ENCODE measurements around the gene MMEL1. TPM values are rescaled to one million over a fixed set of nuclear protein-coding genes. Genes with fewer than 3 reads are reported as not detected.

Gene MMEL1
- total and polyA plus RNA-seq, 2 of the 13 experiments (the other 11 are each of a cell fraction or from before 2014, with no cell fraction given) = 0.48 TPM; not detected in 1

- TF ChIP-seq NCOA5 (CRISPR knock-in tag; IDR thresholded peaks at IDR 0.05) (no peak), SP5 (CRISPR knock-in tag; IDR thresholded peaks at IDR 0.05; ENCODE audit: borderline replicate concordance, low read depth) (peak; percentile 19; the same call in 1 of the 2 replicates), KAT7 (CRISPR knock-in tag; IDR thresholded peaks at IDR 0.05; ENCODE audit: borderline replicate concordance) (no peak), NFAT5 (CRISPR knock-in tag; IDR thresholded peaks at IDR 0.05) (no peak), UBTF (CRISPR knock-in tag; IDR thresholded peaks at IDR 0.05) (peak; percentile 64), HDAC2 (CRISPR knock-in tag; IDR thresholded peaks at IDR 0.05) (peak; percentile 26; the same call in 1 of the 2 replicates), ELF3 (CRISPR knock-in tag; IDR thresholded peaks at IDR 0.05) (peak; percentile 35; the same call in 1 of the 2 replicates), ZSCAN9 (CRISPR knock-in tag; IDR thresholded peaks at IDR 0.05; ENCODE audit: borderline replicate concordance) (no peak), ZBTB2 (CRISPR knock-in tag; IDR thresholded peaks at IDR 0.05; ENCODE audit: low read depth) (0 out of 2 replicates have a peak, but pooled peaks have one; percentile 12), DR1 (CRISPR knock-in tag; IDR thresholded peaks at IDR 0.05) (no peak), FLYWCH1 (CRISPR knock-in tag; IDR thresholded peaks at IDR 0.05) (no peak), BCL6 (CRISPR knock-in tag; IDR thresholded peaks at IDR 0.05) (no peak), RFXANK (CRISPR knock-in tag; IDR thresholded peaks at IDR 0.05) (no peak), ATF7-NPFF (CRISPR knock-in tag; IDR thresholded peaks at IDR 0.05; ENCODE audit: low read depth) (no peak), ASH2L (IDR thresholded peaks at IDR 0.05; ENCODE audit: insufficient read length, low read depth, low read length) (no peak), ETS1 (CRISPR knock-in tag; IDR thresholded peaks at IDR 0.05) (no peak), ZNF788 (CRISPR knock-in tag; IDR thresholded peaks at IDR 0.05; ENCODE audit: borderline replicate concordance) (no peak), ZBTB49 (CRISPR knock-in tag; IDR thresholded peaks at IDR 0.05; ENCODE audit: borderline replicate concordance) (no peak)
Measured at GRCh38 chr1:2548068-2548589, 84.7 kb downstream of the MMEL1 start (continued).

All from HepG2 (cell line).